Measurements from ENCODE around the gene SESN1. TPM values are rescaled to one million over a fixed set of nuclear protein-coding genes. Genes with fewer than 3 reads are reported as not detected.

Gene SESN1
- polyA plus RNA-seq, 1 donor (not counting 4 experiments of a cell fraction or from before 2014, with no cell fraction given), result 21.4 TPM

GRCh38 chr6:109002882-109003281, 91.8 kb downstream of the SESN1 start:
- H3K9ac ChIP-seq (ENCODE audit: control insufficient read depth, extremely low read depth, insufficient read depth, low read length), result no peak overlapping the region
- H3K36me3 ChIP-seq (ENCODE audit: control insufficient read depth in 2 of 2, extremely low read depth in 1 of 2, insufficient read depth in 2 of 2, low read length in 2 of 2), result peaks cover 0 to 4% of the 10 kb centered on the region in 2 experiments
- H3K9me1 ChIP-seq (ENCODE audit: control insufficient read depth, extremely low read depth, insufficient read depth, low read length), result no peaks in the 10 kb centered on the region
- DNase-seq (ENCODE audit: low read depth, low spot score) (no peak), FAIRE-seq (no peak)
- H3K4me2 ChIP-seq (ENCODE audit: control insufficient read depth, extremely low read depth, insufficient read depth, low read depth, low read length), result no peak overlapping the region
- H2AFZ ChIP-seq (ENCODE audit: control insufficient read depth, low read length), result no peak overlapping the region
- no peaks in the 10 kb centered on the region for H3K27me3 ChIP-seq (ENCODE audit: control insufficient read depth, extremely low read depth, insufficient read depth, low read length)
- no peaks in the 10 kb centered on the region for H4K20me1 ChIP-seq (ENCODE audit: control insufficient read depth, extremely low read depth, insufficient read depth, low read length)
- H3K4me3 ChIP-seq (ENCODE audit: control insufficient read depth in 2 of 3, extremely low read depth in 1 of 3, insufficient read depth in 2 of 3, low read depth in 1 of 3, low read length in 3 of 3), result no peak overlapping the region
- peaks cover 2% of the 10 kb centered on the region for H3K4me1 ChIP-seq (ENCODE audit: control insufficient read depth, extremely low read depth, insufficient read depth, low read length)
- no peak for TF ChIP-seq CTCF (optimal IDR thresholded peaks at IDR 0.05 in 1 of 3, IDR thresholded peaks at IDR 0.05 in 1 of 3, conservative IDR thresholded peaks at IDR 0.05 in 1 of 3; ENCODE audit: extremely low read depth in 1 of 3, insufficient read depth in 2 of 3, low read length in 3 of 3)
- no peak for TF ChIP-seq EZH2 (IDR thresholded peaks at IDR 0.05; ENCODE audit: low read length)
- no peaks in the 10 kb centered on the region for H3K9me3 ChIP-seq (ENCODE audit: control insufficient read depth, low read depth, low read length)
- H3K27ac ChIP-seq (ENCODE audit: control insufficient read depth, insufficient read depth, low read length), result no peak overlapping the region
- dilution Hi-C loops (cut with MboI; ENCODE audit: extremely low pct_ligation_motif_present, low sequenced_read_pairs), result no loop called here
- peaks cover 21% of the 10 kb centered on the region for H3K79me2 ChIP-seq (ENCODE audit: control insufficient read depth, insufficient read depth, low read length)

- Histone ChIP-seq H4K20me1 (ENCODE audit: control insufficient read depth, extremely low read depth, insufficient read depth, low read length) (no peaks in the 10 kb centered on the region), H3K79me2 (ENCODE audit: control insufficient read depth, insufficient read depth, low read length) (peaks cover 19% of the 10 kb centered on the region), H3K36me3 (ENCODE audit: control insufficient read depth in 2 of 2, extremely low read depth in 1 of 2, insufficient read depth in 2 of 2, low read length in 2 of 2) (peaks cover 0 to 4% of the 10 kb centered on the region in 2 experiments), H2AFZ (ENCODE audit: control insufficient read depth, low read length) (no peak overlapping the region), H3K4me3 (ENCODE audit: control insufficient read depth in 2 of 3, extremely low read depth in 1 of 3, insufficient read depth in 2 of 3, low read depth in 1 of 3, low read length in 3 of 3) (no peak overlapping the region), H3K4me2 (ENCODE audit: control insufficient read depth, extremely low read depth, insufficient read depth, low read depth, low read length) (peak overlapping the region; percentile 45), H3K27me3 (ENCODE audit: control insufficient read depth, extremely low read depth, insufficient read depth, low read length) (no peaks in the 10 kb centered on the region), H3K4me1 (ENCODE audit: control insufficient read depth, extremely low read depth, insufficient read depth, low read length) (no peaks in the 10 kb centered on the region), H3K9me3 (ENCODE audit: control insufficient read depth, low read depth, low read length) (no peaks in the 10 kb centered on the region), H3K9ac (ENCODE audit: control insufficient read depth, extremely low read depth, insufficient read depth, low read length) (no peak overlapping the region), H3K9me1 (ENCODE audit: control insufficient read depth, extremely low read depth, insufficient read depth, low read length) (no peaks in the 10 kb centered on the region), H3K27ac (ENCODE audit: control insufficient read depth, insufficient read depth, low read length) (peak overlapping the region; percentile 22)
- DNase-seq (ENCODE audit: low read depth, low spot score), result no peak
- dilution Hi-C loops (cut with MboI; ENCODE audit: extremely low pct_ligation_motif_present, low sequenced_read_pairs), result no loop called here
- no peak for TF ChIP-seq EZH2 (IDR thresholded peaks at IDR 0.05; ENCODE audit: low read length)
- peak; percentile 63 for FAIRE-seq
These were observed 92.5 kb downstream of the SESN1 start for GRCh38 chr6:109002051-109002697.

All from keratinocyte (primary cell).